Measurements from ENCODE around the gene SLC15A1. TPM values are rescaled to one million over a fixed set of nuclear protein-coding genes. Genes with fewer than 3 reads are reported as not detected.

SLC15A1 gene
- polyA plus RNA-seq, 2 of the 4 experiments (the other 2 are of a cell fraction): 0.04 to 0.09 TPM

DNA sequence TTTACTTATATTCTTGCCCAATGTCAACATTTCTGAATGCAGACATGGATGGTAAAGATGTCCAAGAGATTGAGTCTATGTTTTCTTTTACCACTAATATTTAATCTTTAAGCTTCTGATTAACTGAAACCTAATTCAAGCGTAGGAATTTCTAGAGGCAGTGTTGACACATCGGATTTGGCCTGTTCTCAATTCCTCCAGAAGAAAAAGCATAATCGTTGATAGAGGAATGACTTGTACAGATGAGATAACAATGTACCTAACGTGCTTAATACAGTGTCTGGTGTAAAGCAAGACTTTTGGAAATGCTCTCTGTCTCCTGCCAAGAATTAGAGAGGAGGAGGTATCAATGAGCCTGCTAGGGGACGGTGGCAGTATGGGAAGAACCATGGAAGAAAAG lies 35.2 kb downstream of the SLC15A1 start:
- no peak for FAIRE-seq
- 4% methylated on average over 5 of the region's 5 CpGs for WGBS (ENCODE audit: missing lambda C conversion rate)
- ATAC-seq: no peak; a peak in 1 of 6 replicates

GRCh38 chr13:98710521-98710920 lies 42.0 kb downstream of the SLC15A1 start:
- ChIA-PET CTCF (no interaction called here), POLR2A (no interaction called here)
- FAIRE-seq (no peak), DNase-seq (ENCODE audit: low read depth in 1 of 2, low spot score in 1 of 2) (no peak), ATAC-seq (no peak)
- WGBS (ENCODE audit: missing lambda C conversion rate): 83% methylated on average over 5 of the region's 7 CpGs
- TF ChIP-seq HDAC2 (IDR thresholded peaks at IDR 0.05) (no peak), PHF8 (IDR thresholded peaks at IDR 0.05; ENCODE audit: borderline replicate concordance, low read depth) (no peak), POLR2AphosphoS2 (conservative IDR thresholded peaks at IDR 0.05; ENCODE audit: low read length) (no peak), HOXA7 (CRISPR knock-in tag; IDR thresholded peaks at IDR 0.05) (no peak), CBX8 (IDR thresholded peaks at IDR 0.05) (no peak), EP300 (IDR thresholded peaks at IDR 0.05) (no peak), RFX5 (IDR thresholded peaks at IDR 0.05) (no peak), USF2 (IDR thresholded peaks at IDR 0.05) (no peak), RAD21 (conservative IDR thresholded peaks at IDR 0.05 in 1 of 2, IDR thresholded peaks at IDR 0.05 in 1 of 2) (no peak), ZC3H11A (IDR thresholded peaks at IDR 0.05) (no peak), TFCP2L1 (CRISPR knock-in tag; IDR thresholded peaks at IDR 0.05) (no peak), HOXB13 (CRISPR knock-in tag; IDR thresholded peaks at IDR 0.05; ENCODE audit: low read depth) (no peak), BHLHE40 (IDR thresholded peaks at IDR 0.05; ENCODE audit: low read depth, low read length) (no peak), ZSCAN20 (CRISPR knock-in tag; IDR thresholded peaks at IDR 0.05) (no peak), CBX2 (IDR thresholded peaks at IDR 0.05; ENCODE audit: borderline replicate concordance, low read depth) (no peak)
- TF ChIP-seq, protein P1, sequence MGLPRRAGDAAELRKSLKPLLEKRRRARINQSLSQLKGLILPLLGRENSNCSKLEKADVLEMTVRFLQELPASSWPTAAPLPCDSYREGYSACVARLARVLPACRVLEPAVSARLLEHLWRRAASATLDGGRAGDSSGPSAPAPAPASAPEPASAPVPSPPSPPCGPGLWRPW (IDR thresholded peaks at IDR 0.05): no peak
- H3K4me3 ChIP-seq: no peak overlapping the region
- no peak overlapping the region for H3K27ac ChIP-seq
- no peaks in the 10 kb centered on the region for H3K9me3 ChIP-seq
- H3K4me1 ChIP-seq: peaks cover 14% of the 10 kb centered on the region; the same call in 1 of the 3 replicates
- H3K4me2 ChIP-seq: no peak overlapping the region

More for the DNA sequence above, 35.2 kb downstream of the SLC15A1 start:
- Histone ChIP-seq H3K4me2 (peak overlapping the region; percentile 57), H3K9me3 (no peaks in the 10 kb centered on the region), H3K27ac (peak overlapping the region in 1 of 2 experiments; percentile 33; a peak in 1 of 6 replicates), H3K4me3 (no peak overlapping the region), H3K4me1 (peaks cover 15% of the 10 kb centered on the region)
- TF ChIP-seq HOXB5 (CRISPR knock-in tag; IDR thresholded peaks at IDR 0.05): no peak
- no peak for TF ChIP-seq CHD2 (IDR thresholded peaks at IDR 0.05; ENCODE audit: low read length, partially characterized antibody)
- no peak for TF ChIP-seq HOXB13 (CRISPR knock-in tag; IDR thresholded peaks at IDR 0.05; ENCODE audit: low read depth)
- no peak for TF ChIP-seq KDM5A (IDR thresholded peaks at IDR 0.05)
- TF ChIP-seq GATA3 (IDR thresholded peaks at IDR 0.05; ENCODE audit: borderline replicate concordance): no peak
- no peak for TF ChIP-seq EP300 (IDR thresholded peaks at IDR 0.05)
- no peak for TF ChIP-seq FOSB (CRISPR knock-in tag; IDR thresholded peaks at IDR 0.05)
- TF ChIP-seq USF2 (IDR thresholded peaks at IDR 0.05): no peak
- TF ChIP-seq SMC3 (IDR thresholded peaks at IDR 0.05): no peak
- TF ChIP-seq, protein P1 (IDR thresholded peaks at IDR 0.05): no peak
- TF ChIP-seq PHF8 (IDR thresholded peaks at IDR 0.05; ENCODE audit: borderline replicate concordance, low read depth): no peak
- no peak for TF ChIP-seq RNF2 (IDR thresholded peaks at IDR 0.05; ENCODE audit: borderline replicate concordance, low read depth)
- no peak for TF ChIP-seq FOXS1 (CRISPR knock-in tag; IDR thresholded peaks at IDR 0.05)
- no peak for TF ChIP-seq RARB (CRISPR knock-in tag; IDR thresholded peaks at IDR 0.05)
- TF ChIP-seq RCOR1 (IDR thresholded peaks at IDR 0.05; ENCODE audit: low read depth, low read length): no peak
- no peak for TF ChIP-seq ZFP36 (IDR thresholded peaks at IDR 0.05; ENCODE audit: borderline replicate concordance, partially characterized antibody)
- no peak for TF ChIP-seq RFX5 (IDR thresholded peaks at IDR 0.05)
- DNase-seq (ENCODE audit: low read depth in 1 of 2, low spot score in 1 of 2): peak in 1 of 2 experiments; percentile 7
- ChIA-PET CTCF (interaction anchor here (1.0 kb wide), 1 partner anchor 44 kb away, joined by 3 read pairs; no protein-coding TSS in a partner anchor), POLR2A (no interaction called here)

Measured in A549 (cell line).